ENCODE results near the gene ZDHHC3.
"Not testable (repeated sequence)": the region's sequence is repeated elsewhere in the genome, so short reads cannot be mapped to it uniquely, and the experiment has no call there.

ZDHHC3 gene

GRCh38 chr3:44962621-44963393 is 13.2 kb downstream of the ZDHHC3 start:
- no peak for DNase-seq

- DNase-seq = no peak
Measured at GRCh38 chr3:44961888-44962287, 14.1 kb downstream of the ZDHHC3 start.

- DNase-seq = no peak
Measured at GRCh38 chr3:44960387-44961026, 15.5 kb downstream of the ZDHHC3 start.

- DNase-seq = no peak
Measured at GRCh38 chr3:44958386-44958785, 17.6 kb downstream of the ZDHHC3 start.

- DNase-seq = no peak
Measured at GRCh38 chr3:44957986-44958385, 18.0 kb downstream of the ZDHHC3 start.

GRCh38 chr3:44955917-44956316 is 20.1 kb downstream of the ZDHHC3 start:
- no peak for DNase-seq

- DNase-seq = no peak
Measured at GRCh38 chr3:44954962-44955361, 21.0 kb downstream of the ZDHHC3 start.

- DNase-seq = no peak
Measured at GRCh38 chr3:44954304-44954703, 21.7 kb downstream of the ZDHHC3 start.

- no peak for DNase-seq
Measured at GRCh38 chr3:44952689-44953088, 23.3 kb downstream of the ZDHHC3 start.

- no peak for DNase-seq
Measured at GRCh38 chr3:44950275-44950734, 25.7 kb downstream of the ZDHHC3 start.

- DNase-seq = not testable (repeated sequence)
Measured at GRCh38 chr3:44949770-44950169, 26.2 kb downstream of the ZDHHC3 start.

GRCh38 chr3:44948239-44948638 is 27.7 kb downstream of the ZDHHC3 start:
- no peak for DNase-seq

GRCh38 chr3:44942202-44942921 is 33.6 kb downstream of the ZDHHC3 start:
- no peak for DNase-seq

- no peak for DNase-seq
Measured at GRCh38 chr3:44939581-44940036, 36.4 kb downstream of the ZDHHC3 start.

- no peak for DNase-seq
Measured at GRCh38 chr3:44932986-44933944, 42.7 kb downstream of the ZDHHC3 start.

- DNase-seq = no peak
Measured at GRCh38 chr3:44932271-44932670, 43.7 kb downstream of the ZDHHC3 start.

GRCh38 chr3:44931791-44932190 is 44.2 kb downstream of the ZDHHC3 start:
- DNase-seq = no peak

- no peak for DNase-seq
Measured at GRCh38 chr3:44930911-44931310, 45.1 kb downstream of the ZDHHC3 start.

GRCh38 chr3:44929782-44930181 is 46.2 kb downstream of the ZDHHC3 start:
- no peak for DNase-seq

- no peak for DNase-seq
Measured at GRCh38 chr3:44927371-44927770, 48.6 kb downstream of the ZDHHC3 start.

- DNase-seq = no peak
Measured at GRCh38 chr3:44926921-44927320, 49.1 kb downstream of the ZDHHC3 start.

- DNase-seq = no peak
Measured at GRCh38 chr3:44926172-44926571, 49.8 kb downstream of the ZDHHC3 start.

All from NCI-H146 (cell line).